GM23248 (cell line): Measurements from ENCODE around the gene FEZ2. TPM values are rescaled to one million over a fixed set of nuclear protein-coding genes. Genes with fewer than 3 reads are reported as not detected.

Source experiments
- DNase-seq: peaks from one replicate; pipeline ENCODE4 v3.0.0-alpha.2; 2015
- H2AFZ ChIP-seq: fragments of 200-600 bp; sonication (generic); 2 replicates; pipeline ENCODE4 v1.6.1; 2016; ENCODE audit warnings: antibody characterized with exemption
- H3F3A ChIP-seq: fragments of 200-600 bp; sonication (generic); 2 replicates; pipeline ENCODE4 v1.6.1; 2016; ENCODE audit warnings: mild to moderate bottlenecking, antibody characterized with exemption, mixed run types; ENCODE audit not compliant: insufficient read depth
- H3K27ac ChIP-seq: fragments of 200-600 bp; sonication (generic); 2 replicates; pipeline ENCODE4 v1.5.1; 2016; ENCODE audit warnings: mild to moderate bottlenecking
- H3K27me3 ChIP-seq: fragments of 200-600 bp; sonication (generic); replicated peaks from 2 replicates; pipeline ENCODE4 v1.6.1; 2016; ENCODE audit warnings: mild to moderate bottlenecking; ENCODE audit not compliant: insufficient read depth
- H3K36me3 ChIP-seq: fragments of 200-600 bp; sonication (generic); 2 replicates; pipeline ENCODE4 v1.6.1; 2016; ENCODE audit warnings: low read depth, mild to moderate bottlenecking
- H3K4me1 ChIP-seq: fragments of 200-600 bp; sonication (generic); 2 replicates; pipeline ENCODE4 v1.6.1; 2016; ENCODE audit warnings: mild to moderate bottlenecking; ENCODE audit not compliant: insufficient read depth
- H3K4me2 ChIP-seq: fragments of 200-600 bp; sonication (generic); one replicate; pipeline ENCODE4 v1.6.1; 2016; ENCODE audit warnings: mild to moderate bottlenecking; ENCODE audit not compliant: unreplicated experiment
- H3K4me3 ChIP-seq: fragments of 200-600 bp; sonication (generic); 2 replicates; pipeline ENCODE4 v1.5.1; 2016; ENCODE audit warnings: mild to moderate bottlenecking
- H3K79me2 ChIP-seq: fragments of 200-600 bp; sonication (generic); 2 replicates; pipeline ENCODE4 v1.6.1; 2016; ENCODE audit warnings: mild to moderate bottlenecking; ENCODE audit not compliant: insufficient read depth
- H3K9ac ChIP-seq: fragments of 200-600 bp; sonication (generic); 2 replicates; pipeline ENCODE4 v1.6.1; 2016; ENCODE audit warnings: mild to moderate bottlenecking
- H3K9me2 ChIP-seq: fragments of 200-600 bp; sonication (generic); 2 replicates; pipeline ENCODE4 v1.6.1; 2016; ENCODE audit warnings: mixed run types, mild to moderate bottlenecking, moderate library complexity; ENCODE audit not compliant: insufficient read depth
- H3K9me3 ChIP-seq: fragments of 200-600 bp; sonication (generic); one replicate; pipeline ENCODE4 v1.6.1; 2017; ENCODE audit warnings: low read depth
- H4K20me1 ChIP-seq: fragments of 200-600 bp; sonication (generic); 2 replicates; pipeline ENCODE4 v1.6.0; 2016; ENCODE audit not compliant: insufficient read depth
- EZH2 ChIP-seq: fragments of 200-600 bp; sonication (generic); IDR thresholded peaks from 2 replicates; pipeline ENCODE4 v1.6.1; 2018; ENCODE audit warnings: antibody characterized with exemption, mild to moderate bottlenecking; ENCODE audit not compliant: insufficient read depth, poor library complexity, severe bottlenecking
- EZH2phosphoT487 ChIP-seq: fragments of 200-600 bp; sonication (generic); IDR thresholded peaks from 2 replicates; pipeline ENCODE4 v1.6.1; 2018; ENCODE audit warnings: antibody characterized with exemption, moderate library complexity, mild to moderate bottlenecking, low read depth; ENCODE audit not compliant: insufficient read depth
- WGBS, 2 experiments: methylation state at CpG; one replicate each; pipeline ENCODE4 v1.1.6; 2015 to 2017; ENCODE audit warnings: low lambda C conversion rate in 2 of 2, low coverage in 1 of 2; ENCODE audit errors: missing lambda C conversion rate in 2 of 2; 5-methylcytosine and 5-hydroxymethylcytosine counted together
- in situ Hi-C: fragments of 300-500 bp; cut with MboI; formaldehyde crosslinking; loops from 2 replicates; pipeline ENCODE4 v1.15.0; 2020
- polyA plus RNA-seq: library from polyadenylated mRNA; unstranded; fragments of >200 nt; fragmentation: Nextera tagmentation; extraction: Ambion mirVana; gene quantifications from 2 replicates; pipeline ENCODE4 v1.2.1, GENCODE V29; 2016
- total RNA-seq: library from RNA; depleted of rRNA; stranded (reverse); fragments of >200 nt; shearing (Covaris generic); gene quantifications from 2 replicates; pipeline ENCODE4 v1.2.3, GENCODE V29; 2014

The FEZ2 gene
- total and polyA plus RNA-seq, 2 experiments from 2014 or later, result 48.8 to 93.2 TPM

- DNase-seq, result peak; percentile 38
- 70 to 71% methylated on average over 4 of the region's 4 CpGs for WGBS, 2 experiments
- peaks cover 60% of the 10 kb centered on the region for H3K4me1 ChIP-seq
- H3K4me3 ChIP-seq, result no peak overlapping the region
- peak overlapping the region; percentile 86 for H3K27ac ChIP-seq
- no peak overlapping the region for H3K9ac ChIP-seq
- H3K27me3 ChIP-seq, result no peaks in the 10 kb centered on the region
- no peak for TF ChIP-seq EZH2phosphoT487
- TF ChIP-seq EZH2, result no peak
- in situ Hi-C loops, result no loop called here
- no peaks in the 10 kb centered on the region for H3K9me3 ChIP-seq
- H3K9me2 ChIP-seq, result no peaks in the 10 kb centered on the region
- peaks cover 98% of the 10 kb centered on the region for H3F3A ChIP-seq
- H3K36me3 ChIP-seq, result peaks cover 83% of the 10 kb centered on the region
- H3K79me2 ChIP-seq, result peaks cover 11% of the 10 kb centered on the region; the same call in 1 of the 2 replicates
- H3K4me2 ChIP-seq, result no peak overlapping the region
- H2AFZ ChIP-seq, result no peak overlapping the region
- H4K20me1 ChIP-seq, result no peaks in the 10 kb centered on the region
These were observed 55.9 kb downstream of the FEZ2 start for GRCh38 chr2:36541891-36542595.

GRCh38 chr2:36540986-36541754, 56.8 kb downstream of the FEZ2 start:
- Histone ChIP-seq H3K36me3 (peaks cover 79% of the 10 kb centered on the region), H3K4me3 (no peak overlapping the region), H3K27me3 (no peaks in the 10 kb centered on the region), H3K9me2 (no peaks in the 10 kb centered on the region), H3K9me3 (no peaks in the 10 kb centered on the region), H3K27ac (peak overlapping the region; percentile 86), H3K4me2 (no peak overlapping the region), H3F3A (peaks cover 98% of the 10 kb centered on the region), H3K79me2 (peaks cover 11% of the 10 kb centered on the region; the same call in 1 of the 2 replicates), H3K4me1 (peaks cover 53% of the 10 kb centered on the region), H3K9ac (no peak overlapping the region), H4K20me1 (no peaks in the 10 kb centered on the region), H2AFZ (no peak overlapping the region)
- WGBS, 2 experiments, result 83 to 84% methylated on average over 11 of the region's 11 CpGs
- TF ChIP-seq EZH2 (no peak), EZH2phosphoT487 (no peak)
- in situ Hi-C loops, result no loop called here
- DNase-seq, result peak; percentile 42

- Histone ChIP-seq H3K9me3 (no peaks in the 10 kb centered on the region), H3K4me1 (peaks cover 37% of the 10 kb centered on the region), H3K36me3 (peaks cover 68% of the 10 kb centered on the region), H3K4me2 (peak overlapping the region; percentile 47), H2AFZ (no peak overlapping the region), H4K20me1 (no peaks in the 10 kb centered on the region), H3F3A (peaks cover 95% of the 10 kb centered on the region), H3K27ac (peak overlapping the region; percentile 86), H3K9ac (peak overlapping the region; percentile 47), H3K27me3 (no peaks in the 10 kb centered on the region), H3K4me3 (0 out of 2 replicates have a peak overlapping the region, but pooled peaks have one; percentile 9), H3K9me2 (no peaks in the 10 kb centered on the region), H3K79me2 (no peaks in the 10 kb centered on the region)
- 61 to 63% methylated on average over 7 of the region's 7 CpGs for WGBS, 2 experiments
- DNase-seq, result peak; percentile 86
- in situ Hi-C loops, result loop anchor here (10.0 kb wide), 1 partner anchor 125 kb away; no protein-coding TSS in a partner anchor
- TF ChIP-seq EZH2 (no peak), EZH2phosphoT487 (no peak)
These were observed 58.3 kb downstream of the FEZ2 start for GRCh38 chr2:36539631-36540030.

GRCh38 chr2:36538335-36538734, 59.6 kb downstream of the FEZ2 start:
- H3K4me1 ChIP-seq, result peaks cover 37% of the 10 kb centered on the region
- in situ Hi-C loops, result loop anchor here (10.0 kb wide), 1 partner anchor 126 kb away; no protein-coding TSS in a partner anchor
- peak; percentile 44 for DNase-seq
- no peak for TF ChIP-seq EZH2
- TF ChIP-seq EZH2phosphoT487, result no peak
- H3K4me2 ChIP-seq, result no peak overlapping the region
- no peaks in the 10 kb centered on the region for H3K27me3 ChIP-seq
- H3K9ac ChIP-seq, result no peak overlapping the region
- H3K9me2 ChIP-seq, result no peaks in the 10 kb centered on the region
- no peak overlapping the region for H3K4me3 ChIP-seq
- H3K79me2 ChIP-seq, result 0 out of 2 replicates have a peak, but pooled peaks cover 2% of the 10 kb centered on the region
- peaks cover 95% of the 10 kb centered on the region for H3F3A ChIP-seq
- no peaks in the 10 kb centered on the region for H3K9me3 ChIP-seq
- peak overlapping the region; percentile 86; the same call in 1 of the 2 replicates for H3K27ac ChIP-seq
- no peak overlapping the region for H2AFZ ChIP-seq
- WGBS, 2 experiments, result 97% methylated on average over 5 of the region's 5 CpGs
- no peaks in the 10 kb centered on the region for H4K20me1 ChIP-seq
- peaks cover 61% of the 10 kb centered on the region for H3K36me3 ChIP-seq
